ENCODE data around the gene UBE3B.

UBE3B gene

GRCh38 chr12:109555431-109556315 is 78.2 kb downstream of the UBE3B start:
- Mint-ChIP-seq H3K4me1 (no peaks in the 10 kb centered on the region), H3K27me3 (no peaks in the 10 kb centered on the region), H3K9me3 (no peaks in the 10 kb centered on the region), H3K27ac (no peak overlapping the region), H3K36me3 (no peaks in the 10 kb centered on the region), H3K4me3 (no peak overlapping the region)

GRCh38 chr12:109557200-109557599 is 79.8 kb downstream of the UBE3B start:
- no peaks in the 10 kb centered on the region for H3K27me3 Mint-ChIP-seq
- no peaks in the 10 kb centered on the region for H3K4me1 Mint-ChIP-seq
- H3K36me3 Mint-ChIP-seq, result peaks cover 6% of the 10 kb centered on the region
- no peak overlapping the region for H3K27ac Mint-ChIP-seq
- H3K4me3 Mint-ChIP-seq, result no peak overlapping the region
- no peaks in the 10 kb centered on the region for H3K9me3 Mint-ChIP-seq

- Mint-ChIP-seq H3K27me3 (no peaks in the 10 kb centered on the region), H3K9me3 (no peaks in the 10 kb centered on the region), H3K4me1 (no peaks in the 10 kb centered on the region), H3K27ac (no peak overlapping the region), H3K4me3 (no peak overlapping the region), H3K36me3 (peaks cover 11% of the 10 kb centered on the region)
These were observed 80.4 kb downstream of the UBE3B start for GRCh38 chr12:109557805-109558204.

- no peak overlapping the region for H3K4me3 Mint-ChIP-seq
- no peaks in the 10 kb centered on the region for H3K4me1 Mint-ChIP-seq
- H3K9me3 Mint-ChIP-seq, result no peaks in the 10 kb centered on the region
- H3K36me3 Mint-ChIP-seq, result peaks cover 11% of the 10 kb centered on the region
- H3K27me3 Mint-ChIP-seq, result no peaks in the 10 kb centered on the region
- H3K27ac Mint-ChIP-seq, result peak overlapping the region; percentile 55
These were observed 81.2 kb downstream of the UBE3B start for GRCh38 chr12:109558374-109559199.

- Mint-ChIP-seq H3K27ac (no peak overlapping the region), H3K36me3 (peaks cover 11% of the 10 kb centered on the region), H3K27me3 (no peaks in the 10 kb centered on the region), H3K9me3 (no peaks in the 10 kb centered on the region), H3K4me1 (no peaks in the 10 kb centered on the region), H3K4me3 (no peak overlapping the region)
These were observed 81.7 kb downstream of the UBE3B start for GRCh38 chr12:109559200-109559505.

- H3K9me3 Mint-ChIP-seq, result no peaks in the 10 kb centered on the region
- no peak overlapping the region for H3K27ac Mint-ChIP-seq
- H3K4me3 Mint-ChIP-seq, result no peak overlapping the region
- H3K4me1 Mint-ChIP-seq, result no peaks in the 10 kb centered on the region
- H3K27me3 Mint-ChIP-seq, result no peaks in the 10 kb centered on the region
- peaks cover 11% of the 10 kb centered on the region for H3K36me3 Mint-ChIP-seq
These were observed 82.2 kb downstream of the UBE3B start for GRCh38 chr12:109559601-109560000.

- H3K27me3 Mint-ChIP-seq, result no peaks in the 10 kb centered on the region
- H3K36me3 Mint-ChIP-seq, result peaks cover 11% of the 10 kb centered on the region
- H3K4me3 Mint-ChIP-seq, result no peak overlapping the region
- no peak overlapping the region for H3K27ac Mint-ChIP-seq
- no peaks in the 10 kb centered on the region for H3K9me3 Mint-ChIP-seq
- no peaks in the 10 kb centered on the region for H3K4me1 Mint-ChIP-seq
These were observed 83.7 kb downstream of the UBE3B start for GRCh38 chr12:109560867-109561710.

GRCh38 chr12:109561711-109562030 is 84.2 kb downstream of the UBE3B start:
- no peaks in the 10 kb centered on the region for H3K27me3 Mint-ChIP-seq
- peaks cover 11% of the 10 kb centered on the region for H3K36me3 Mint-ChIP-seq
- H3K9me3 Mint-ChIP-seq, result no peaks in the 10 kb centered on the region
- H3K4me3 Mint-ChIP-seq, result no peak overlapping the region
- H3K27ac Mint-ChIP-seq, result no peak overlapping the region
- H3K4me1 Mint-ChIP-seq, result no peaks in the 10 kb centered on the region

- Mint-ChIP-seq H3K27me3 (no peaks in the 10 kb centered on the region), H3K36me3 (peaks cover 11% of the 10 kb centered on the region), H3K4me1 (no peaks in the 10 kb centered on the region), H3K9me3 (no peaks in the 10 kb centered on the region), H3K27ac (no peak overlapping the region), H3K4me3 (no peak overlapping the region)
These were observed 85.4 kb downstream of the UBE3B start for GRCh38 chr12:109562871-109563270.

- H3K9me3 Mint-ChIP-seq, result no peaks in the 10 kb centered on the region
- no peak overlapping the region for H3K4me3 Mint-ChIP-seq
- H3K36me3 Mint-ChIP-seq, result peaks cover 11% of the 10 kb centered on the region
- no peak overlapping the region for H3K27ac Mint-ChIP-seq
- H3K4me1 Mint-ChIP-seq, result no peaks in the 10 kb centered on the region
- H3K27me3 Mint-ChIP-seq, result no peaks in the 10 kb centered on the region
These were observed 86.2 kb downstream of the UBE3B start for GRCh38 chr12:109563291-109564284.

- H3K4me1 Mint-ChIP-seq, result peaks cover 4% of the 10 kb centered on the region
These were observed 89.0 kb downstream of the UBE3B start for GRCh38 chr12:109566424-109566823.

GRCh38 chr12:109567296-109567695 is 89.9 kb downstream of the UBE3B start:
- Mint-ChIP-seq H3K27me3 (no peaks in the 10 kb centered on the region), H3K4me3 (no peak overlapping the region), H3K36me3 (peaks cover 4% of the 10 kb centered on the region), H3K4me1 (peaks cover 8% of the 10 kb centered on the region), H3K27ac (no peak overlapping the region), H3K9me3 (no peaks in the 10 kb centered on the region)

More at GRCh38 chr12:109566424-109566823, 89.0 kb downstream of the UBE3B start:
- H3K9me3 Mint-ChIP-seq, result no peaks in the 10 kb centered on the region
- H3K36me3 Mint-ChIP-seq, result peaks cover 11% of the 10 kb centered on the region
- no peaks in the 10 kb centered on the region for H3K27me3 Mint-ChIP-seq
- H3K27ac Mint-ChIP-seq, result no peak overlapping the region
- no peak overlapping the region for H3K4me3 Mint-ChIP-seq

- no peak overlapping the region for H3K27ac Mint-ChIP-seq
- H3K9me3 Mint-ChIP-seq, result no peaks in the 10 kb centered on the region
- H3K4me1 Mint-ChIP-seq, result peaks cover 15% of the 10 kb centered on the region
- peaks cover under 1% of the 10 kb centered on the region for H3K36me3 Mint-ChIP-seq
- H3K27me3 Mint-ChIP-seq, result no peaks in the 10 kb centered on the region
- H3K4me3 Mint-ChIP-seq, result no peak overlapping the region
These were observed 90.5 kb downstream of the UBE3B start for GRCh38 chr12:109567967-109568366.

- no peaks in the 10 kb centered on the region for H3K9me3 Mint-ChIP-seq
- H3K4me3 Mint-ChIP-seq, result no peak overlapping the region
- H3K36me3 Mint-ChIP-seq, result peaks cover 2% of the 10 kb centered on the region
- peaks cover 19% of the 10 kb centered on the region for H3K4me1 Mint-ChIP-seq
- H3K27me3 Mint-ChIP-seq, result no peaks in the 10 kb centered on the region
- no peak overlapping the region for H3K27ac Mint-ChIP-seq
These were observed 91.1 kb downstream of the UBE3B start for GRCh38 chr12:109568486-109568885.
